Breast epithelium (tissue), 3 donors: ENCODE data around the gene HSD17B4.

Experiments
- CTCF ChIP-seq, 3 donors: fragments of 450-650 bp; IDR thresholded peaks; one replicate each; pipeline ENCODE4 v1.5.1; 2016 to 2017; ENCODE audit warnings: antibody characterized with exemption in 3 of 3, mild to moderate bottlenecking in 3 of 3, moderate library complexity in 3 of 3
- POLR2AphosphoS5 ChIP-seq, 3 donors: sonication (generic); formaldehyde crosslinking; IDR thresholded peaks; one replicate each; pipeline ENCODE4 v1.6.1; 2017; ENCODE audit warnings: antibody characterized with exemption in 3 of 3

GRCh38 chr5:119537704-119538103 lies 85.4 kb downstream of the HSD17B4 start:
- TF ChIP-seq CTCF (IDR thresholded peaks at IDR 0.05) = no peak
- no peak for TF ChIP-seq POLR2AphosphoS5 (IDR thresholded peaks at IDR 0.05)
